ENCODE measurements around the gene CCL21. TPM values are rescaled to one million over a fixed set of nuclear protein-coding genes. Genes with fewer than 3 reads are reported as not detected.

Gene CCL21
- total RNA-seq, 2 experiments from 2014 or later: not detected

GRCh38 chr9:34669809-34670562 is 40.0 kb downstream of the CCL21 start:
- intact Hi-C loops (cut with DNase I, micrococcal nuclease): loop anchor here in 1 of 2 experiments (10.0 kb wide), 3 partner anchors 625 to 1145 kb away; partner anchors contain the start of genes HINT2, SPAG8, TESK1 and UBAP2
- H3K27me3 Mint-ChIP-seq: no peaks in the 10 kb centered on the region
- H3K27ac Mint-ChIP-seq: no peak overlapping the region
- peaks cover 12% of the 10 kb centered on the region for H3K9me3 Mint-ChIP-seq (ENCODE audit: low read depth)
- ChIA-PET POLR2A (no interaction called here), CTCF (interaction anchor here (0.6 to 1.2 kb wide), 3 partner anchors 8 to 69 kb away, joined by 3 to 5 read pairs (median 4); no protein-coding TSS in a partner anchor)
- peaks cover 19% of the 10 kb centered on the region for H3K36me3 Mint-ChIP-seq (ENCODE audit: low read depth)
- DNase-seq: no peak
- H3K4me3 Mint-ChIP-seq: no peak overlapping the region
- no peak for ATAC-seq
- H3K4me1 Mint-ChIP-seq: peaks cover 5% of the 10 kb centered on the region

- DNase-seq: peak; percentile 93
- Mint-ChIP-seq H3K27me3 (no peaks in the 10 kb centered on the region), H3K27ac (peak overlapping the region; percentile 87), H3K4me1 (peaks cover 33% of the 10 kb centered on the region), H3K4me3 (peak overlapping the region; percentile 77), H3K36me3 (ENCODE audit: low read depth) (peaks cover 19% of the 10 kb centered on the region), H3K9me3 (ENCODE audit: low read depth) (peaks cover 12% of the 10 kb centered on the region)
- CTCF ChIA-PET: interaction anchor here (0.7 to 3.1 kb wide), 7 partner anchors 19 to 1528 kb away, joined by 3 to 23 read pairs (median 5); partner anchors contain the start of genes DCTN3, GALT and SIGMAR1
- POLR2A ChIA-PET: interaction anchor here (0.9 kb wide), 1 partner anchor 29 kb away, joined by 3 read pairs; the partner anchor contains the start of gene SIGMAR1
- intact Hi-C loops (cut with DNase I, micrococcal nuclease): loop anchor here (1.0 to 10.0 kb wide), 15 partner anchors 19 to 1149 kb away; partner anchors contain the start of genes DNAI1 (in 2 of the 2), FAM219A (in 2 of the 2), GALT (in 2 of the 2) and DCTN3 (in 1 of the 2)
- peak; percentile 75 for ATAC-seq
These were observed 44.3 kb downstream of the CCL21 start for GRCh38 chr9:34665381-34666250.

- peak; percentile 17 for ATAC-seq
- peaks cover 12% of the 10 kb centered on the region for H3K9me3 Mint-ChIP-seq (ENCODE audit: low read depth)
- CTCF ChIA-PET: interaction anchor here (0.6 to 3.1 kb wide), 13 partner anchors 14 to 1529 kb away, joined by 3 to 23 read pairs (median 3); partner anchors contain the start of genes DCTN3, FANCG, GALT and IL11RA
These were observed 44.9 kb downstream of the CCL21 start for GRCh38 chr9:34665067-34665380.

GRCh38 chr9:34664281-34665066 is 45.5 kb downstream of the CCL21 start:
- H3K4me3 Mint-ChIP-seq: peak overlapping the region; percentile 77
- intact Hi-C loops (cut with DNase I, micrococcal nuclease): loop anchor here (1.0 to 10.0 kb wide), 15 partner anchors 18 to 1150 kb away; partner anchors contain the start of genes DNAI1 (in 2 of the 2), FAM219A (in 2 of the 2), GALT (in 2 of the 2) and DNAJB5 (in 1 of the 2)
- H3K4me1 Mint-ChIP-seq: peaks cover 33% of the 10 kb centered on the region
- H3K27ac Mint-ChIP-seq: peak overlapping the region; percentile 73
- no peaks in the 10 kb centered on the region for H3K27me3 Mint-ChIP-seq
- POLR2A ChIA-PET: interaction anchor here (0.9 kb wide), 1 partner anchor 27 kb away, joined by 3 read pairs; the partner anchor contains the start of gene SIGMAR1
- ATAC-seq (peak; percentile 70), DNase-seq (peak; percentile 90)
- CTCF ChIA-PET: interaction anchor here (0.6 to 3.1 kb wide), 17 partner anchors 13 to 1529 kb away, joined by 3 to 23 read pairs (median 3); partner anchors contain the start of genes DCTN3, FANCG, GALT and IL11RA
- peaks cover 16% of the 10 kb centered on the region for H3K36me3 Mint-ChIP-seq (ENCODE audit: low read depth)
- peaks cover 8% of the 10 kb centered on the region for H3K9me3 Mint-ChIP-seq (ENCODE audit: low read depth)

More at GRCh38 chr9:34665067-34665380, 44.9 kb downstream of the CCL21 start:
- no peaks in the 10 kb centered on the region for H3K27me3 Mint-ChIP-seq
- H3K4me1 Mint-ChIP-seq: peaks cover 33% of the 10 kb centered on the region
- peak overlapping the region; percentile 77 for H3K4me3 Mint-ChIP-seq
- DNase-seq: no peak
- peaks cover 19% of the 10 kb centered on the region for H3K36me3 Mint-ChIP-seq (ENCODE audit: low read depth)
- peak overlapping the region; percentile 87 for H3K27ac Mint-ChIP-seq
- POLR2A ChIA-PET: interaction anchor here (0.9 kb wide), 1 partner anchor 28 kb away, joined by 3 read pairs; the partner anchor contains the start of gene SIGMAR1
- intact Hi-C loops (cut with DNase I, micrococcal nuclease): loop anchor here (1.0 to 10.0 kb wide), 14 partner anchors 19 to 1150 kb away; partner anchors contain the start of genes DNAI1 (in 2 of the 2), FAM219A (in 2 of the 2), GALT (in 2 of the 2) and DNAJB5 (in 1 of the 2)

- no peak overlapping the region for H3K4me3 Mint-ChIP-seq
- intact Hi-C loops (cut with DNase I, micrococcal nuclease): loop anchor here in 1 of 2 experiments (10.0 kb wide), 3 partner anchors 618 to 1152 kb away; partner anchors contain the start of genes HINT2, SPAG8, TESK1 and UBAP2
- ATAC-seq (no peak), DNase-seq (no peak)
- H3K27ac Mint-ChIP-seq: peak overlapping the region; percentile 61
- H3K9me3 Mint-ChIP-seq (ENCODE audit: low read depth): no peaks in the 10 kb centered on the region
- peaks cover 33% of the 10 kb centered on the region for H3K4me1 Mint-ChIP-seq
- H3K36me3 Mint-ChIP-seq (ENCODE audit: low read depth): peaks cover 9% of the 10 kb centered on the region
- CTCF ChIA-PET: interaction anchor here (0.6 to 3.1 kb wide), 9 partner anchors 16 to 995 kb away, joined by 3 to 23 read pairs (median 3); partner anchors contain the start of genes GALT and RMRP
- POLR2A ChIA-PET: no interaction called here
- H3K27me3 Mint-ChIP-seq: no peaks in the 10 kb centered on the region
These were observed 46.7 kb downstream of the CCL21 start for GRCh38 chr9:34663303-34663605.

GRCh38 chr9:34662526-34663302 is 47.2 kb downstream of the CCL21 start, which contains the start of gene CCL27:
Gene CCL27, minus strand, starts transcription at chr9:34662657. Its CDS starts 24 bp downstream, at chr9:34662633.
- Mint-ChIP-seq H3K27ac (peak within 1 kb of the TSS; percentile 61), H3K27me3 (no peaks in the 10 kb centered on the region), H3K9me3 (ENCODE audit: low read depth) (no peaks in the 10 kb centered on the region), H3K4me3 (no peak within 1 kb of the TSS), H3K4me1 (peaks cover 33% of the 10 kb centered on the region), H3K36me3 (ENCODE audit: low read depth) (peaks cover 6% of the 10 kb centered on the region)
- ATAC-seq (no peak), DNase-seq (no peak)
- intact Hi-C loops (cut with DNase I, micrococcal nuclease): loop anchor here in 1 of 2 experiments (10.0 kb wide), 3 partner anchors 618 to 1152 kb away; partner anchors contain the start of genes HINT2, SPAG8, TESK1 and UBAP2
- CTCF ChIA-PET: interaction anchor here (1.0 to 3.1 kb wide), 7 partner anchors 8 to 38 kb away, joined by 3 to 23 read pairs (median 4); partner anchors contain the start of gene GALT
- POLR2A ChIA-PET: no interaction called here

- intact Hi-C loops (cut with DNase I, micrococcal nuclease): loop anchor here in 1 of 2 experiments (10.0 kb wide), 3 partner anchors 615 to 1155 kb away; partner anchors contain the start of genes HINT2, SPAG8, TESK1 and UBAP2
These were observed 50.2 kb downstream of the CCL21 start for GRCh38 chr9:34659592-34660253.

More at GRCh38 chr9:34659592-34660253, 50.2 kb downstream of the CCL21 start:
- H3K36me3 Mint-ChIP-seq (ENCODE audit: low read depth): peaks cover 4% of the 10 kb centered on the region
- peaks cover 29% of the 10 kb centered on the region for H3K4me1 Mint-ChIP-seq
- POLR2A ChIA-PET: interaction anchor here (0.6 kb wide), 1 partner anchor 875 kb away, joined by 3 read pairs; no protein-coding TSS in a partner anchor
- H3K9me3 Mint-ChIP-seq (ENCODE audit: low read depth): no peaks in the 10 kb centered on the region
- H3K27me3 Mint-ChIP-seq: no peaks in the 10 kb centered on the region
- no peak for ATAC-seq
- CTCF ChIA-PET: interaction anchor here (0.6 to 1.1 kb wide), 2 partner anchors 23 to 55 kb away, joined by 3 to 7 read pairs; no protein-coding TSS in a partner anchor
- H3K4me3 Mint-ChIP-seq: no peak overlapping the region
- peak; percentile 25 for DNase-seq
- no peak overlapping the region for H3K27ac Mint-ChIP-seq
